Hepatocyte (in vitro differentiated cells): Measurements from ENCODE around the gene CXCR6. TPM values are rescaled to one million over a fixed set of nuclear protein-coding genes. Genes with fewer than 3 reads are reported as not detected.

Experiments used
- DNase-seq: peaks from one replicate; pipeline ENCODE4 v3.0.0-alpha.2; 2016; ENCODE audit warnings: low spot score
- H2AFZ ChIP-seq: fragments of 200-600 bp; sonication (generic); 2 replicates; pipeline ENCODE4 v1.6.0; 2016; ENCODE audit warnings: antibody characterized with exemption, mild to moderate bottlenecking
- H3K27ac ChIP-seq: fragments of 200-600 bp; sonication (generic); 2 replicates; pipeline ENCODE4 v1.5.1; 2016; ENCODE audit warnings: mild to moderate bottlenecking
- H3K27me3 ChIP-seq: fragments of 200-600 bp; sonication (generic); 2 replicates; pipeline ENCODE4 v1.6.1; 2016
- H3K36me3 ChIP-seq: fragments of 200-600 bp; sonication (generic); replicated peaks from 2 replicates; pipeline ENCODE4 v1.5.1; 2016; ENCODE audit warnings: low read depth; ENCODE audit not compliant: insufficient read depth
- H3K4me1 ChIP-seq: fragments of 200-600 bp; sonication (generic); 2 replicates; pipeline ENCODE4 v1.5.1; 2016; ENCODE audit warnings: mild to moderate bottlenecking, moderate library complexity; ENCODE audit not compliant: insufficient read depth
- H3K4me2 ChIP-seq: fragments of 200-600 bp; sonication (generic); 2 replicates; pipeline ENCODE4 v1.6.0; 2016
- H3K4me3 ChIP-seq: fragments of 200-600 bp; sonication (generic); 2 replicates; pipeline ENCODE4 v1.5.1; 2016; ENCODE audit warnings: mild to moderate bottlenecking
- H3K79me2 ChIP-seq: fragments of 200-600 bp; sonication (generic); 2 replicates; pipeline ENCODE4 v1.6.0; 2017; ENCODE audit warnings: mild to moderate bottlenecking
- H3K9me2 ChIP-seq: fragments of 200-600 bp; sonication (generic); replicated peaks from 2 replicates; pipeline ENCODE4 v1.6.0; 2017; ENCODE audit warnings: mild to moderate bottlenecking; ENCODE audit not compliant: insufficient read depth
- H3K9me3 ChIP-seq: fragments of 200-600 bp; sonication (generic); 2 replicates; pipeline ENCODE4 v1.5.1; 2016; ENCODE audit warnings: low read depth, mild to moderate bottlenecking
- H4K20me1 ChIP-seq: fragments of 200-600 bp; sonication (generic); 2 replicates; pipeline ENCODE4 v1.6.0; 2016; ENCODE audit warnings: mild to moderate bottlenecking; ENCODE audit not compliant: insufficient read depth, poor library complexity, severe bottlenecking
- CTCF ChIP-seq: fragments of 200-600 bp; sonication (generic); IDR thresholded peaks from 2 replicates; pipeline ENCODE4 v1.5.1; 2016; ENCODE audit warnings: antibody characterized with exemption, mild to moderate bottlenecking; ENCODE audit not compliant: poor library complexity
- EZH2 ChIP-seq: fragments of 200-600 bp; sonication (generic); IDR thresholded peaks from 2 replicates; pipeline ENCODE4 v1.6.1; 2016; ENCODE audit warnings: antibody characterized with exemption, mild to moderate bottlenecking, borderline replicate concordance
- EZH2phosphoT487 ChIP-seq: fragments of 200-600 bp; sonication (generic); IDR thresholded peaks from one replicate; pipeline ENCODE4 v1.6.1; 2018; ENCODE audit warnings: antibody characterized with exemption, mild to moderate bottlenecking, low read depth, moderate library complexity; ENCODE audit not compliant: unreplicated experiment, severe bottlenecking
- WGBS: methylation state at CpG from one replicate; pipeline ENCODE4 v1.1.6; 2016; ENCODE audit warnings: low lambda C conversion rate; ENCODE audit errors: missing lambda C conversion rate; 5-methylcytosine and 5-hydroxymethylcytosine counted together
- polyA plus RNA-seq: library from polyadenylated mRNA; unstranded; fragments of >200 nt; fragmentation: Nextera tagmentation; extraction: Ambion mirVana; gene quantifications from 2 replicates; pipeline ENCODE4 v1.2.1, GENCODE V29; 2016
- total RNA-seq: library from RNA; depleted of rRNA; stranded (reverse); fragments of >200 nt; gene quantifications from 2 replicates; pipeline ENCODE4 v1.2.3, GENCODE V29; 2014

CXCR6 gene
- total and polyA plus RNA-seq, 2 experiments from 2014 or later, result 0.33 TPM; not detected in 1

DNA sequence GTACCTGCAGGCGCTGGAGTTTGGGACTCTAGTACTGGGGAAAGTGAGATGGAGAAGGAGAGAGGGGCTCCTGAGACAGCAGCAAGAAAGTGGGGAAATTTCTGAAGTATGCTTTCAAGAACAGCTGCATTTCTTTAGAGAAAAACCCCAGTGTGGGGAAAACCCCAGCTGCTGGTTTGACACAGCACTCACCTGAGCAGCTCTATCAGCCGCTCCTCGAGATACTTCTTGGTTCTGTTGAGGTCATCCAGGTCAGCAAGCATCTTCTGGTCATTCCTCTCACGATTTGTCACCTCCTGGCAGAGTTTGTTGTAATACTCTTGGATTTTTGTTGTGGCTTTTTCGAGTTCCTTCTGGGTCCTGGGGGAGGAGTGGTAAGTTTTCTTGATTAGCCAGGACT is 18.8 kb downstream of the CXCR6 start:
- no peaks in the 10 kb centered on the region for H3K27me3 ChIP-seq
- no peak for DNase-seq
- H3K4me1 ChIP-seq, result no peaks in the 10 kb centered on the region
- no peak overlapping the region for H3K4me3 ChIP-seq
- no peaks in the 10 kb centered on the region for H3K79me2 ChIP-seq
- H3K27ac ChIP-seq, result no peak overlapping the region
- peaks cover 4% of the 10 kb centered on the region for H3K36me3 ChIP-seq
- no peaks in the 10 kb centered on the region for H4K20me1 ChIP-seq
- no peak overlapping the region for H3K4me2 ChIP-seq
- no peaks in the 10 kb centered on the region for H3K9me2 ChIP-seq
- H2AFZ ChIP-seq, result no peak overlapping the region
- 88% methylated on average over 5 of the region's 5 CpGs for WGBS
- no peaks in the 10 kb centered on the region for H3K9me3 ChIP-seq
- no peak for TF ChIP-seq EZH2
- TF ChIP-seq CTCF, result no peak
- no peak for TF ChIP-seq EZH2phosphoT487

DNA sequence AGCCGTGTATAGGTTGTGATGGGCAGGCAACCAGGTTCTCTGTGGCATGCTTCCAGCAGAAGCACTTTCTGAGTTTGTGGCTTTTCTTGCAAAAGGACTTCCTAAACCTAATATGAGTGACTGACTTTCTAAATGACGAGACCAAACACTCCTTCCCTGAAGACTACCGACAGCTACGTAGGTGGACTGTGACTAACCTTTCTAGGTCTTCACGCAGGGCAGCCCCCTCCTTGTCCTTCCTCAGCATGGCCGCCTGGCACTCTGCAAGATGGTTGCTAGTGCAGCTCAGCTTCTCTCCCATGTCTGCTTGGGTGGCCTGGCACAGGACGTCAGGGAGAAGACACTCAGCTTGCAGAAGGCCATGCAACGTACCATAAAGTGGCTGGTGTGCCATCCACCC is 20.9 kb downstream of the CXCR6 start:
- no peak for DNase-seq
- Histone ChIP-seq H3K4me1 (no peaks in the 10 kb centered on the region), H3K36me3 (peaks cover 4% of the 10 kb centered on the region), H3K27ac (no peak overlapping the region), H3K27me3 (no peaks in the 10 kb centered on the region), H3K4me2 (no peak overlapping the region), H2AFZ (no peak overlapping the region), H3K4me3 (no peak overlapping the region), H3K79me2 (no peaks in the 10 kb centered on the region), H3K9me2 (no peaks in the 10 kb centered on the region), H4K20me1 (no peaks in the 10 kb centered on the region), H3K9me3 (no peaks in the 10 kb centered on the region)
- WGBS, result 97% methylated on average over 8 of the region's 8 CpGs
- TF ChIP-seq EZH2phosphoT487, result no peak
- no peak for TF ChIP-seq EZH2
- no peak for TF ChIP-seq CTCF

- H3K27me3 ChIP-seq, result no peaks in the 10 kb centered on the region
- no peaks in the 10 kb centered on the region for H4K20me1 ChIP-seq
- H3K27ac ChIP-seq, result no peak overlapping the region
- H3K79me2 ChIP-seq, result no peaks in the 10 kb centered on the region
- no peaks in the 10 kb centered on the region for H3K4me1 ChIP-seq
- no peaks in the 10 kb centered on the region for H3K9me3 ChIP-seq
- no peak for DNase-seq
- WGBS, result 87% methylated on average over 4 of the region's 4 CpGs
- H3K4me2 ChIP-seq, result no peak overlapping the region
- no peak overlapping the region for H3K4me3 ChIP-seq
- H3K9me2 ChIP-seq, result no peaks in the 10 kb centered on the region
- no peaks in the 10 kb centered on the region for H3K36me3 ChIP-seq
- H2AFZ ChIP-seq, result no peak overlapping the region
- no peak for TF ChIP-seq CTCF
- TF ChIP-seq EZH2, result no peak
- TF ChIP-seq EZH2phosphoT487, result no peak
Observed at GRCh38 chr3:45965253-45965652, 22.0 kb downstream of the CXCR6 start.

DNA sequence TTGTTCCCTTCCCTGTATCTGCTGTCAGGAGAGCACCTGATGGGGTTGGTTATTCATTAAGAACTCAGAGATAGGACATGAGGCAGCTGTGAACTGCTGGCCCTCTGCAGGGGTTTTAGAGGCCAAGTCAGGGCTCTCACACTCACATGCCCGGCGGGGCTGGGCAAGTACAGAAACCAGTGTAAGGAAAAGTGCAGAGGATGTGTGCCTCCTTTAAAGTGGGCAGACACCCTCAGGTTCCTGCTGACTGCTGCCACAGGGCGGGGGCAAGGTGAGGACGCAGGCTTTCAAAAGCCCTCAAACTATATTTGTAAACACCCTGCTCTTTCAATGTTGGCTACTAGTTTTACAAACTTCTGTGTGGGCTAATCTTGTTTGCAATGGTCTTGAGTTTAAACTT is 22.4 kb downstream of the CXCR6 start:
- Histone ChIP-seq H3K27me3 (no peaks in the 10 kb centered on the region), H3K4me1 (no peaks in the 10 kb centered on the region), H3K9me2 (no peaks in the 10 kb centered on the region), H3K27ac (no peak overlapping the region), H2AFZ (no peak overlapping the region), H3K4me3 (no peak overlapping the region), H3K79me2 (no peaks in the 10 kb centered on the region), H3K9me3 (no peaks in the 10 kb centered on the region), H4K20me1 (no peaks in the 10 kb centered on the region), H3K4me2 (no peak overlapping the region), H3K36me3 (no peaks in the 10 kb centered on the region)
- TF ChIP-seq EZH2phosphoT487 (no peak), EZH2 (no peak), CTCF (no peak)
- no peak for DNase-seq
- WGBS, result 83% methylated on average over 4 of the region's 4 CpGs
